Stimulated activated naive B cell treated with anti-CD40 and anti-IgM and Interleukin-4, amounts not matched to agents 10 μg/mL and 1 μg/mL and 100 μg/mL, for 72 hours (primary cell): ENCODE results near the gene PLA2G7.
"Not testable (repeated sequence)": the region's sequence is repeated elsewhere in the genome, so short reads cannot be mapped to it uniquely, and the experiment has no call there.

ENCODE experiments used
- ATAC-seq, 2 donors: fragments of 150-1000 bp; cut with Tn5 transposase; replicated peaks; 2 replicates each; pipeline ENCODE4 v1.10.0; 2021; ENCODE audit warnings: moderate library complexity in 1 of 2
- DNase-seq: peaks from one replicate; pipeline ENCODE4 v3.0.0; 2021
- H3K27ac Mint-ChIP-seq: one replicate; pipeline ENCODE4 v1.8.0; 2022; ENCODE audit warnings: mild to moderate bottlenecking, mixed read lengths
- H3K27me3 Mint-ChIP-seq, 2 donors: one replicate each; pipeline ENCODE4 v1.8.0; 2022; ENCODE audit warnings: mixed read lengths in 2 of 2
- H3K36me3 Mint-ChIP-seq, 2 donors: one replicate each; pipeline ENCODE4 v1.8.0; 2022; ENCODE audit warnings: mixed read lengths in 2 of 2, mild to moderate bottlenecking in 1 of 2
- H3K4me1 Mint-ChIP-seq, 2 donors: one replicate each; pipeline ENCODE4 v1.8.0; 2022; ENCODE audit warnings: mixed read lengths in 2 of 2, mild to moderate bottlenecking in 1 of 2
- H3K4me3 Mint-ChIP-seq, 2 donors: one replicate each; pipeline ENCODE4 v1.8.0; 2022; ENCODE audit warnings: mild to moderate bottlenecking in 2 of 2, mixed read lengths in 2 of 2, moderate library complexity in 1 of 2
- H3K9me3 Mint-ChIP-seq, 2 donors: one replicate each; pipeline ENCODE4 v1.8.0; 2022; ENCODE audit warnings: mixed read lengths in 2 of 2, mild to moderate bottlenecking in 1 of 2

Gene PLA2G7

DNA sequence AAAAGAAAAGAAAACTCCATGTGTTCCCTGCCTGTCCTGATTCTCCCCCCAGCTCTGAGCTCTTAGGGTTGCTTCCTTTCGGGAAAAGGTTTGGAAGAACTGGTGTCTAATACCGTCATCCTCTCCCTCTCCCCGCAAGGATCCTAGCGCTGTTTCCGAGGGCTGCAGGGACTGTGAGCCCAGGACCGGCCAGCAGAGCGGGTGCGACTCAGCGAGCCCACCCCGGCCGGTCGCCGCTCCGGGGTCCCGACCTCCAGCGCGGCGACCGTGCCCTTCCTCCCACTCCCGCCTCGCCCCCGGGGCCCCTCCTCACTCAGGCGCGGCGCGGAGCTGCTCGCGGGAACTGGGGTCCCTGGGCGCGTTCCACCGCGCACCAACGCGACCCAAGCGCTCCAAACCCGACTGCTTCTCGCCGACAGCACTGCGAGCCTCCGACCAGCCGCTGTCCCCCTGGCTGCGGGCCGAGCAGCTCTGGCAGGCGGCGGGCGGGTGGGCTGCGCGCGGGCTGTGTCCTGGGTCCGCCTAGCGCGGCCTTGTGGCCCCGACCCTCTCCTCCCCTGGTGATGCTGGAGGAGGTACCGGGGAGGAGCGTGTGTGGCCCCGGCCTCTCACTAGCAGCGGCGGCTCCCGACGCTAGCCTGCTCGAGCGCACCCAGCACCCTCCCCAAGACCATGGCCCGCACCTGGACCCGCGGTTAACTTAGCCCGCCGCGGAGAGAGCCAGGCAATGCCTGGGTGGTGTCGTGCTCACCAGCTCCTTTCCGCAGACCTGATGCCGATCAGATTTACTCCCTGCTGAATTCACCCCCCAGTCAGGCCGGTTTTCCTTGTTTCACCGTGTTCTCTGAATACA is at the start of gene PLA2G7:
Gene PLA2G7 (minus strand): TSS at position 509 of the 853 bp plus-strand sequence. CDS start 12,484 bp downstream, outside the sequence.
- Mint-ChIP-seq H3K4me1 (peaks cover 5 to 9% of the 10 kb centered on the region in 2 donors), H3K4me3 (peak within 1 kb of the TSS; percentile 67 to 76), H3K9me3 (no peaks in the 10 kb centered on the region), H3K27ac (peak within 1 kb of the TSS; percentile 68), H3K36me3 (no peaks in the 10 kb centered on the region), H3K27me3 (peaks cover 61 to 70% of the 10 kb centered on the region in 2 donors)
- no peak for DNase-seq
- no peak for ATAC-seq

DNA sequence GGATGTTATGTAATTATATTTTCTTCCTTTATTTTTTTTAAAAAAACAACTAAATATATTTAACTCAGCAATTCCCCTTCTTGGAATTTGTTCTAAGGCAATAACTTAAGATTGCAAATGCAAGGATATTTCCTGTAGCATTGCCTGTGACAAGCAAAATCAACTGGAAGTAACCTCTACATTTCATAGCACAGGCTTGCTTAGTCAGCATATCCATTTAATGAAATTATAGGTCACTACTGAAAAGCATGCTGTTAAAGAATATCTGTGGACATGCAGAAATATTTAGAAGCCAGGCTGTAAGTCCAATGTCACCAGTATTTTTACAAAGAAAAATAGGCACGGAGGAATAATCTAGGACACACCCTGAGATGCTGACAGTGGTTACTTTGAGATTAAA is 49.4 kb upstream of the PLA2G7 start:
- peaks cover 0 to 6% of the 10 kb centered on the region in 2 donors for H3K27me3 Mint-ChIP-seq
- no peaks in the 10 kb centered on the region for H3K4me1 Mint-ChIP-seq
- no peaks in the 10 kb centered on the region for H3K36me3 Mint-ChIP-seq
- H3K4me3 Mint-ChIP-seq, result no peak overlapping the region
- DNase-seq, result no peak
- no peak for ATAC-seq
- H3K27ac Mint-ChIP-seq, result no peak overlapping the region
- no peaks in the 10 kb centered on the region for H3K9me3 Mint-ChIP-seq

- Mint-ChIP-seq H3K4me1 (no peaks in the 10 kb centered on the region), H3K4me3 (no peak overlapping the region), H3K9me3 (no peaks in the 10 kb centered on the region), H3K27me3 (peaks cover 0 to 6% of the 10 kb centered on the region in 2 donors), H3K36me3 (no peaks in the 10 kb centered on the region), H3K27ac (no peak overlapping the region)
- DNase-seq, result no peak
- ATAC-seq, result peak; percentile 49 to 68
These were observed 46.6 kb upstream of the PLA2G7 start for GRCh38 chr6:46781478-46782378.

DNA sequence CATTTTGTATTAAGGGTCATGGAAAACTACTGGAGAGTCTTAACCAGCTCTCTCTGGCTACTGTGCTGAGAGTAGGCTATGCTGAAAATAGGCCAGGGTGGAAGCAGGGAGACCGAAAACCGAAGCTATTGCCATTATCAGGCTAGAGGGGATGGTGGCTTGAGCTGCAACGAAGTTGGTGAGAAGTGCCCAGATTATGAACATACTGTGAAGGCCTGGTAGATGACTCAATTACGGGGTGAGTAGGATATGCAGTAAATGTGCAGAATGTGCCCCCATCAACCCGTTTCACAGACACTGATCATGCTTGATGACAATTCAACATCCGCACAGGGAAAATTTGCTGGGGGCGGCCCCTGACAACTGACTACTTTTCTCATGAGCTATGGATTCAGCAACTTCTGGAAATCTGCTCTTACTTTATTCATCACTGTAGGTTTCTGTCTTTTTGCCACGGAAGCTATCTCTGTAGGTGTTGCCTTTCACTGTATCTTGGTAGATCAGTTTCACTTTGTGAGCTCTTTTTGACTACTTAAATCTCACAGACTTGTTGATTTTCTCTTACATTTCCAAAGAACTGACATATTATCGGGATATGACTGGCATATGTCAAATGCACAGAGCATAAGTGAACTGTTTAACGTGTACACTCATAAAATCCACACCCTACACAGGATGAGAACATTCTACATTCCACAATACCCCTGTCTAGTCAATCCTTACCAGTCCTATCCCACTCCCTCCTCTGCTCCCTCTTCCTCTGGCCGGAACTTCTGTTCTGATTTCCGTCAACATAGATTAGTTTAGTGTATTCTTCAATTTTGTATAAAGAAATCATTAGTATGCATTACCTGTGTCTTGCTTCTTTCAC is 42.5 kb upstream of the PLA2G7 start:
- H3K9me3 Mint-ChIP-seq, result no peaks in the 10 kb centered on the region
- DNase-seq (no peak), ATAC-seq (no peak)
- peaks cover 6% of the 10 kb centered on the region in 2 donors for H3K27me3 Mint-ChIP-seq
- peaks cover 7 to 13% of the 10 kb centered on the region in 2 donors for H3K4me1 Mint-ChIP-seq
- no peak overlapping the region for H3K27ac Mint-ChIP-seq
- no peak overlapping the region for H3K4me3 Mint-ChIP-seq
- H3K36me3 Mint-ChIP-seq, result no peaks in the 10 kb centered on the region

DNA sequence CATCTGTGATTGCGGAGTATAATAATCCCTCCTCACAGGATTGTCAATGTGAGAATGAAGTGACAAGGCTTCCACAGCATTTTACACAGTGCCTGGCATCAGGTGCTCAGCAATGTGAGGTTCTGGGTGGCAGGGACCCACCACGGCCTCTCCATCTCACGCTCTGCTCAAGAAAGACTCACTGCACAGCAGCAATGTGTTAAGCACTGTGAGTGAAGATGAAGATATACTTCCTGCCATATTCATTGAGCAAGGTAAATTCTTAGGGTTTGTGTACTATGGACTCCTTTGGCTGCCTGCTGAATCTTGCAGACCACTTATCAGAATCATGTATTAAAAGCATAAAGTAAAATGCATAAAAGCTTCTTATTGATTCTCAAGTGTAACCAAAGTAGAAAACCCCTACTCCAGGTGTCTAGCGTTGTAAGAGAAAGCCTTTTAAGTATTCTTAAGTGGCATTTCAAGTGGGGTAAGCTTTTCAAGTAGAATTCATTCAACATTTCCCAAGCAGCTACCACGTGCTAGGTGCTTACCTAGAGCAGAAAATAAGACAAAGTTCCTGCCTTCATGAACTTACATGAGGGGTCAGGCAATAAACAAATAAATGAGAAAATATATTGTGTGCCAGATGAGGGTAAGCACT is 41.0 kb upstream of the PLA2G7 start:
- H3K36me3 Mint-ChIP-seq, result no peaks in the 10 kb centered on the region
- no peak overlapping the region for H3K27ac Mint-ChIP-seq
- H3K4me3 Mint-ChIP-seq, result no peak overlapping the region
- no peak for ATAC-seq
- no peak for DNase-seq
- no peaks in the 10 kb centered on the region for H3K9me3 Mint-ChIP-seq
- H3K4me1 Mint-ChIP-seq, result peaks cover 12 to 26% of the 10 kb centered on the region in 2 donors
- H3K27me3 Mint-ChIP-seq, result peaks cover 6% of the 10 kb centered on the region in 2 donors

DNA sequence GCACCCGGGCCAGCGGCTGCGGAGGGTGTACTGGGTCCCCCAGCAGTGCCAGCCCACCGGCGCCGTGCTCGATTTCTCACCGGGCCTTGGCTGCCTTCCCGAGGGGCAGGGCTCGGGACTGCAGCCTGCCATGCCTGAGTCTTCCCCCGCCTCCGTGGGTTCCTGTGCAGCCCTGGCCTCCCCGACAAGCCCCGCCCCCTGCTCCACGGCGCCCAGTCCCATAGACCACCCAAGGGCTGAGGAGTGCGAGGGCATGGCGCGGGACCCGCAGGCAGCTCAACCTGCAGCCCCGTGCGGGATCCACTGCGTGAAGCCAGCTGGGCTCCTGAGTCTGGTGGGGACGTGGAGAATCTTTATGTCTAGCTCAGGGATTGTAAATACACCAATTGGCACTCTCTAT is 39.6 kb upstream of the PLA2G7 start:
- not testable (repeated sequence) for DNase-seq, H3K36me3 Mint-ChIP-seq, H3K4me3 Mint-ChIP-seq, H3K27me3 Mint-ChIP-seq, ATAC-seq, H3K9me3 Mint-ChIP-seq, H3K27ac Mint-ChIP-seq
- peaks cover 12 to 26% of the 10 kb centered on the region in 2 donors for H3K4me1 Mint-ChIP-seq

GRCh38 chr6:46773201-46773855 is 38.2 kb upstream of the PLA2G7 start:
- no peak for DNase-seq
- ATAC-seq, result peak; percentile 13 to 15
- H3K27ac Mint-ChIP-seq, result peak overlapping the region; percentile 85
- peaks cover 12 to 26% of the 10 kb centered on the region in 2 donors for H3K4me1 Mint-ChIP-seq
- H3K27me3 Mint-ChIP-seq, result peaks cover 0 to 6% of the 10 kb centered on the region in 2 donors
- H3K36me3 Mint-ChIP-seq, result no peaks in the 10 kb centered on the region
- H3K9me3 Mint-ChIP-seq, result no peaks in the 10 kb centered on the region
- no peak overlapping the region for H3K4me3 Mint-ChIP-seq

DNA sequence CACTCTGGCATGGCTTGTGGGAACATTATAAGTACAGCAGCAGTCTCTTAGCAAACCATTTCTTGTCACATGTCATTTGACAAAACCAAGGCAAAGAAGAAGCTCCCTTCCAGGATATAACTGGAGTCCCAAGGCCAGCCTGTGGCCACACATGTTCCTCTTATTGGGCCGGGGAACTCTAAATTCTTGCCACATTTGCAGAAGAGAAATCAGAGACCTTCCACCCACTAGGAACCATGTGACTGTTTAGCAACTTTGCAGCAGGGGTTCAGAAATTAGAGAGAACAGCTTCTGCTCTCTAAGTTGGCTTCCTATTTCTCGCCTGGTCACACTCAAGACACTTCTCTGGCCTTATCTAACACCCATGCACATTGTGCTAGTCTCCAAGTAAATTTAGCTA is 37.6 kb upstream of the PLA2G7 start:
- Mint-ChIP-seq H3K9me3 (no peaks in the 10 kb centered on the region), H3K4me3 (no peak overlapping the region), H3K36me3 (no peaks in the 10 kb centered on the region), H3K27ac (peak overlapping the region; percentile 85), H3K4me1 (peaks cover 12 to 26% of the 10 kb centered on the region in 2 donors), H3K27me3 (peaks cover 0 to 6% of the 10 kb centered on the region in 2 donors)
- DNase-seq (peak; percentile 57), ATAC-seq (peak; percentile 94 to 95)

DNA sequence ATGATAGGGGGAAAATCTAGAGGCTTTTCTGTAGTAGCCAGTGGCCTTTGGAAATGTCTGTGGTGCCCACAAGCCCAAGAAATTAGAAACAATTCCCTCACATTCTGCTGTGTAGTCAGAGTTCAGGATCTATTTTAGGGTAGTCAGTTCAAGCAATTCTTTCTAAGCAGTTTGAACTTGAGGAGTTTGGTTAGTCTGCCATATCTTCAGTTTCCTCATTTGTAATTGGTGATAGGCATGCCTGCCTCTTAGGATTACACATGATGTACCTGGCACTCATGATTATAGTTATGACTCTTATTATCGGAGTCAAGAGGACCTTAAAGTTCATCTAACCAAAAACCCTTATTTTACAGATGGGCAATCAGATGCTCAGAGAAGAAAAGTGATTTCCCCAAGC is 36.8 kb upstream of the PLA2G7 start:
- peaks cover 0 to 6% of the 10 kb centered on the region in 2 donors for H3K27me3 Mint-ChIP-seq
- H3K4me3 Mint-ChIP-seq, result no peak overlapping the region
- DNase-seq (no peak), ATAC-seq (peak; percentile 44 to 62)
- H3K4me1 Mint-ChIP-seq, result peaks cover 12 to 26% of the 10 kb centered on the region in 2 donors
- peak overlapping the region; percentile 47 for H3K27ac Mint-ChIP-seq
- H3K9me3 Mint-ChIP-seq, result no peaks in the 10 kb centered on the region
- no peaks in the 10 kb centered on the region for H3K36me3 Mint-ChIP-seq

GRCh38 chr6:46764961-46765360 is 29.8 kb upstream of the PLA2G7 start:
- H3K9me3 Mint-ChIP-seq, result peaks cover 2 to 4% of the 10 kb centered on the region in 2 donors
- ATAC-seq, result no peak
- no peak for DNase-seq
- H3K4me1 Mint-ChIP-seq, result no peaks in the 10 kb centered on the region
- H3K27me3 Mint-ChIP-seq, result peaks cover 7 to 9% of the 10 kb centered on the region in 2 donors
- H3K36me3 Mint-ChIP-seq, result no peaks in the 10 kb centered on the region
- H3K27ac Mint-ChIP-seq, result no peak overlapping the region
- no peak overlapping the region for H3K4me3 Mint-ChIP-seq

DNA sequence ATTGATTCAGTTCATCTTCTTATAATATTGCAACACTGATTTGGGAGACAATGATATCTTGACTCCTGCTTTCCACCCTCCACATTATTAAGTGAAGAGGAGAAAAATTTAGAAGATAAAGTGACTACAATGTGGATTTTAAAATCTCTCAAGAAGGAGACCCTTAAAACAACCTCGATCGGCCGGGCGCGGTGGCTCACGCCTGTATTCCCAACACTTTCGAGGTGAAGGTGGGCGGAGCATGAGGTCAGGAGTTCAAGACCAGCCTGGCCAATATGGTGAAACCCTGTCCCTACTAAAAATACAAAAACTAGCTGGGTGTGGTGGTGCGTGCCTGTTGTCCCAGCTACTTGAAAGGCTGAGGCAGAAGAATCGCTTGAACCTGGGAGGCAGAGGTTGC is 29.1 kb upstream of the PLA2G7 start:
- H3K36me3 Mint-ChIP-seq, H3K4me3 Mint-ChIP-seq, H3K27ac Mint-ChIP-seq, DNase-seq, ATAC-seq, H3K4me1 Mint-ChIP-seq, H3K9me3 Mint-ChIP-seq: not testable (repeated sequence)
- H3K27me3 Mint-ChIP-seq, result peaks cover 9 to 11% of the 10 kb centered on the region in 2 donors

DNA sequence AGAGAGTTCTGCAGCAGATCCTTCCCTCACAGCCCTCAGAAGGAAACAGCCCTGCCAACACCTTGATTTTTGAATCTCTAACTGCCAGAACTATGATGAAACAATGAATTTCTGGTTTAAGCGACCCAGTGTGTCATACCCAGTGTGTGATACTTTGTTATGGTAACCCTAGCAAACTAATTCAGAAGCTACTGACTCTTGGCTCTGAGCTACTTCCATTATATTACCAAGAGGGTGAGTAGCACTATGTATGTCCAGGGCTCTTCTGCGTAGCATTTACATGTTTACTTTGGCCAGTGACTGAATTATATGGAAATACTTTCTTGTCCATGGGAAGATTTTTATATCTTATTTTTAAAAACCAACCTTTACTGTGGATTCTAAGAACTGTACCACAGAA is 28.3 kb upstream of the PLA2G7 start:
- no peak overlapping the region for H3K27ac Mint-ChIP-seq
- ATAC-seq, result no peak

GRCh38 chr6:46760925-46761324 is 25.8 kb upstream of the PLA2G7 start:
- ATAC-seq (no peak), DNase-seq (no peak)
- H3K27ac Mint-ChIP-seq, result no peak overlapping the region
- H3K4me1 Mint-ChIP-seq, result no peaks in the 10 kb centered on the region
- no peak overlapping the region for H3K4me3 Mint-ChIP-seq
- H3K36me3 Mint-ChIP-seq, result no peaks in the 10 kb centered on the region
- H3K9me3 Mint-ChIP-seq, result peaks cover 0 to 4% of the 10 kb centered on the region in 2 donors
- H3K27me3 Mint-ChIP-seq, result peaks cover 9 to 11% of the 10 kb centered on the region in 2 donors

More for the DNA sequence above, 28.3 kb upstream of the PLA2G7 start:
- Mint-ChIP-seq H3K4me3 (no peak overlapping the region), H3K9me3 (peaks cover 2 to 4% of the 10 kb centered on the region in 2 donors), H3K27me3 (peaks cover 9 to 11% of the 10 kb centered on the region in 2 donors), H3K4me1 (no peaks in the 10 kb centered on the region), H3K36me3 (no peaks in the 10 kb centered on the region)
- no peak for DNase-seq
